Vagina (tissue), 2 donors: Measurements from ENCODE around the gene TMEM54.

ENCODE experiments used
- CTCF ChIP-seq, 3 experiments: fragments of 450-650 bp in 2 of 3; fragments of 200-600 bp in 1 of 3; sonication (generic) in 1 of 3; IDR thresholded peaks; one replicate each; pipeline ENCODE4 v1.5.1; 2017 to 2019; ENCODE audit warnings: antibody characterized with exemption in 3 of 3, mild to moderate bottlenecking in 2 of 3, moderate library complexity in 2 of 3
- POLR2AphosphoS5 ChIP-seq, 2 donors: sonication (generic); formaldehyde crosslinking; IDR thresholded peaks; one replicate each; pipeline ENCODE4 v1.9.0; 2017; ENCODE audit warnings: antibody characterized with exemption in 2 of 2, mild to moderate bottlenecking in 2 of 2, low read depth in 1 of 2; ENCODE audit not compliant: insufficient read depth in 1 of 2

DNA sequence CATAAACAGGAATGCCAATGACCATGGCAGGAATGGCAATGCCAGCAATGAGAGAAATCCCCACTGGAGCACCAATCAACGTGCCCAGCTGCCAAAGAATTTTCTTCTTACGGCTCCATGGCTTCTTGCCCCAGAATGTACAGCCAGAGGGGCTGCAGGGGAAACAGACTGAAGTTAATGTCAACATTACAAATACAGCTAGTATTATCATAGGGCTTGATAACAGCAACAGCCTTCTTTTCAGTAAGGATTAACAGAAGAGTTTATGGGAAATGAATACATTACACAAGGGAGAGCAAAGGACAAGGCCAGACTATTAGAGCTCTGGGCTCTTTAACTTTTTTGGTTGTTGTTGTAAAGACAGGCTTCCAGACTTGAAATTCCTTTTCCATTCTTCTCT, 45.2 kb upstream of the TMEM54 start:
- TF ChIP-seq CTCF (IDR thresholded peaks at IDR 0.05) (no peak), POLR2AphosphoS5 (IDR thresholded peaks at IDR 0.05; ENCODE audit: insufficient read depth in 1 of 2, low read depth in 1 of 2) (no peak)
